Lung microvascular endothelial cell (primary cell): ENCODE measurements around the gene KRTAP10-7. TPM values are rescaled to one million over a fixed set of nuclear protein-coding genes. Genes with fewer than 3 reads are reported as not detected.
"Not testable (repeated sequence)": the region's sequence is repeated elsewhere in the genome, so short reads cannot be mapped to it uniquely, and the experiment has no call there.

Source experiments
- DNase-seq, 2 donors: peaks; one replicate each; pipeline versions ENCODE4 v3.0.0 to v3.0.0-alpha.2; 2010; ENCODE audit warnings: low read depth in 2 of 2
- total RNA-seq: library from RNA; depleted of rRNA; stranded (reverse); fragments of >200 nt; gene quantifications from 2 replicates; pipeline ENCODE4 v1.2.1, GENCODE V29; 2014

Gene KRTAP10-7
- total RNA-seq: not detected in 2 replicates

DNA sequence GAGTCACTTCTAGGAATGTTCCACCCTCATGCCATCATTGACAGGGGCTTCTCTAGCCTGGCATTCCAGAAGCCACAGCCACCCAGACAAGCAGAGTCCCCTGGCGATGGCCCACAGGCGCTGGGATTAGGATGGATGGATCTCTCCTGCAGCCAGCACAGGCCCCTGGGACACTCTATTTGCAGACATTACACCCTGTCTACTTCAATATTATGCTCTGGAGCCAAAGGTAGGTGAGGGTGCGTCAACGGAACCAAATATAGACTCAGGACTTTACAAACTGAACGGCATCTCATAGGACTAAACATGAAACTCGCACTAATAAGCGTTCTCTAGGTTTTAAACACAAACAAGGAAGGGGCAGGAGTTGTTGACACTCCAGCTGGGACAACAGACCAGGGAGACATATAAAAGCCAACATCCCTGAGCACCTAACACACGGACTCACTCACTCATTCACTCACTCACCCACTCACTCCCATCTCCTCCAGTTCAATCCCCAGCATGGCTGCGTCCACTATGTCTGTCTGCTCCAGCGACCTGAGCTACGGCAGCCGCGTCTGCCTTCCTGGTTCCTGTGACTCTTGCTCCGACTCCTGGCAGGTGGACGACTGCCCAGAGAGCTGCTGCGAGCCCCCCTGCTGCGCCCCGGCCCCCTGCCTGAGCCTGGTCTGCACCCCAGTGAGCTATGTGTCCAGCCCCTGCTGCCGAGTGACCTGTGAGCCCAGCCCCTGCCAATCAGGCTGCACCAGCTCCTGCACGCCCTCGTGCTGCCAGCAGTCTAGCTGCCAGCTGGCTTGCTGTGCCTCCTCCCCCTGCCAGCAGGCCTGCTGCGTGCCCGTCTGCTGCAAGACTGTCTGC, at the start of gene KRTAP10-7:
TSS of gene KRTAP10-7 (plus strand) at position 480 of the 861 bp plus-strand sequence. CDS start at position 505, 25 bp downstream.
- DNase-seq: not testable (repeated sequence)

DNA sequence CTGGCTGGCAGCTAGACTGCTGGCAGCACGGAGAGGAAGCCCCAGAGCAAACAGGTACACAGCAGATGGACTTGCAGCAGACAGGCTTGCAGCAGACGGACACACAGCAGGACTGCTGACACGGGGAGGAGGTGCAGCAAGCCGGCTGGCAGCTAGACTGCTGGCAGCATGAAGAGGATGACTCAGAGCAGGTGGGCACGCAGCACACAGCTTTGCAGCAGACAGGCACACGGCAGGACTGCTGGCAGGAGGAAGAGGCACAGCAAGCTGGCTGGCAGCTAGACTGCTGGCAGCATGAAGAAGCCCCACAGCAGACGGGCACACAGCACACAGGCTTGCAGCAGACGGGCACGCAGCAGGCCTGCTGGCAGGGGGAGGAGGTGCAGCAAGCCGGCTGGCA, 49.6 kb upstream of the KRTAP10-7 start:
- no peak for DNase-seq

- no peak for DNase-seq
These were observed 48.9 kb upstream of the KRTAP10-7 start, which contains the start of gene KRTAP10-2 for GRCh38 chr21:44551340-44551961. Gene KRTAP10-2 (minus strand): TSS chr21:44551505. CDS start chr21:44551458, 47 bp downstream.

GRCh38 chr21:44552136-44552535, 48.3 kb upstream of the KRTAP10-7 start:
- DNase-seq: no peak

DNA sequence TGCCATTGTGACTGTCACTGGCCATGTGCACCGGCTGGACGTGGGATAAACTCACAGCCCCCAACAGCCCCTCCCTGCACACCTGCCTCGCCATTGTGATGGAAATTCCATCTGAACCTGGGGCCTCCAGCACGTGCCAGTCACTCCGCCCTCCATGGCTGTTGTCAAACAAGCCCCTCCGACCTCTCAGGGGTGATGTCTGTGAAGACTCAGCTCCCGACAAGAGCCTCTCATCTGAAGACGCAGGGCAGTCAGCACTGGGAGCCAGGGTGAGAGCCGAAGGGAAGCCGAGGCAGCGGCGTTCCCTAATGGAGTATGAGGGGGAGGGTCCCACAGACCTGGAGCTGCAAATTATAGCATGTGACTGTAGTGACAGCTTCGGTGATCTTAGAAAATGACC, 47.7 kb upstream of the KRTAP10-7 start:
- no peak for DNase-seq

- DNase-seq: no peak
These were observed 45.1 kb upstream of the KRTAP10-7 start for GRCh38 chr21:44555200-44555875.

GRCh38 chr21:44556879-44557278, 43.5 kb upstream of the KRTAP10-7 start:
- no peak for DNase-seq

DNA sequence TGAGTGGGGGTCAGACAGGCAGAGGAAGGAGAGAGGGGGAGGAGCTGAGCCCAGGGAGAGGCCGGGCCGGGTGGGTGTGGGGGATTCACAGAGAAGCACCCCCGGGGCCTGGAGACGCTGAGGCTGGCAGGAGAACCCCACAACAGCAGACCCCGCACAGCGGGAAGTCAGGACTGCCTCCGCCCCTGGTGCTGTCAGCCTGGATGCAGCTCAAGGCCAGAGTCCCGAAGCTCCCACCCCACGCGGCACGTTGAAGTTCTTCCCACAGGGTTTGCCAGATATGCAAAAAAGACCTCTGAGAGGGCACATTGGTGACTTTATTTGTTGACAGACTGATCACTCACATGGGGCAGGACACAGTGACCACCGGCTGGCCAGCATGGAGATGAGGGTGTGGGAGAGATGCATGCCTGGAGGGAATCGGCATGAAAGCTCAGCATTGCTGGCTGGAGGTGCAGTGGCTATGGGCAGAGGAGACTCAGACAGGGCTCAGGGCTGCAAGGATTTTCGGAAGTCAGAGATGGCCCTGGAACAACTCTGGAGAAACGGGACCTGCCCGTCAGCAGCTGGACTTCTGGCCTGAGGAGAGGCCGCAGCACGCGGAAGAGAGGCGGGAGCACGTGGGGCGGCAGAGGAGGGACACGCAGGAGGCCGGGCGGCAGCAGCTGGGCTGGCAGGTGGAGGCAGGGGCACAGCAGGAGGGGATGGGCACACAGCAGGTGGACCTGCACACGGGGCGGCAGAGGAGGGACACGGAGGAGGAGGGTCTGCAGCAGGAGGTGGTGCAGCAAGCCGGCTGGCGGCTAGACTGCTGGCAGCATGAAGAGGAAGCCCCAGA, 42.7 kb upstream of the KRTAP10-7 start:
- no peak for DNase-seq

- DNase-seq: not testable (repeated sequence)
These were observed 42.1 kb upstream of the KRTAP10-7 start for GRCh38 chr21:44558329-44558675.

DNA sequence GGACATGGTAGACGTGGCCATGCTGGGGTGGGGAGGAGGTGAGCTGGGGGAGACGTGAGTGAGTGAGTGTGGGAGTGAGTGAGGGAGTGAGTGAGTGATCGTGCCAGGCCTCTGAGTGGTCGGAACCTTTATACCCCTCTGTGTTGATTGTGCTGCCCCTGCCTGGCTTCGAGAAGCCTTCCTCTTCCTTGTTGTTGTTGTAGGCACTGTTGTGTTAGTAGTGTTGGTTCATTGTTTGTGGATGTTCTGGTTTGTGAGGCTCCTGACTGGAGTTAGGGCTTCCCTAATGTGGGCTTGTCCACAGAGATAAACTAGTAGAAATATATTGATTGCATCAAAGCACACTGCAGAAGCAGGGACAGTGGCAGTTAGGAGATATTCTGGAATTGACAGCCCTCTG, 41.7 kb upstream of the KRTAP10-7 start, which contains the start of gene KRTAP10-3:
TSS of gene KRTAP10-3 (minus strand) at position 101 of the 400 bp plus-strand sequence. CDS start at position 21, 80 bp downstream.
- DNase-seq: no peak

DNA sequence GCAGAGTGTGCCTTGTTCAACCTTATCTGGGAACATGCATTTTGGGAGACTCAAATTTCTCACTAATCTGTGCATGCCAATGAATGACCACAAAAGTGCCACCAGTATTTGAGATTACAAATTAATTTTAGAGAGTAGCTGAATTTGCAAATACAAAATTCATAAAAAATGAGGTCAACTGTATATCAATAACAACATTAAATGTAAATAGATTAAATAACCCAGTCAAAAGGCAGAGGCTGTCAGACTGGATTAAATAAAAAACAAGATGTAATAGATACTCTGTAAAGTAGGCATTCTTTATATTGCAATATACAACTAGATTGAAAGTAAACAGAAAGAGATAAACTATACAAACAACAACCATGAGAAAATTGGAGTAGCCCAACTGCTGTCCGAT, 36.3 kb upstream of the KRTAP10-7 start:
- DNase-seq: no peak

DNA sequence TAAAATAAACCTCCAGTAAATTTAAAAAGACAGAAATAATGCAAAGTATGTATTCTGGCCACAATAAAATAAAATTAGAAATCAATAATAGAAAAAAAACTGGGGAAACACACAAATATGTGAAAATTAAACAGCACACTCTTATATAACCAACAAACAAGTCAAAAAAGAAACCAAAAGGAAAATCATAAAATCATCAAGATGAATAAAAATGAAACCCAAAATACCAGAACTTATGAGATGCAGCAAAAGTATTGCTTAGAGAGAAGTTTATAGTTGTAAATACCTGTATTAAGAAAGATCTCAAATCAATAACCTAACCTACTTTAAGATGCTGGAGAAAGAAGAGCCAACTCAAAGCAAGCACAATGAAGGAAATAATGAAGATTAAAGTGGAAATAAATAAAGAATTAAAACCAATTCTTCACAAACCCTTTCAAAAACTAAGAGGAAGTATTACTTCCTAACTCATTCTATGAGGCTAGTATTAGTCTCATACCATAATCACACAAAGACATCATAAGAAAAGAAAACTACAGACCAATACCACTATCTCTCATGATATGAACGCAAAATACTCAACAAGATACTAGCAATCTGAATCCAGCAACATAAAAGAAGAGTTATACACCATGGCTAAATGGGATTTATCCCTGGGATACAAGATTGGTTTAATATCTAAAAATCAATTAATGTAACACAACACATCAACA, 35.4 kb upstream of the KRTAP10-7 start:
- DNase-seq: no peak

- DNase-seq: no peak
These were observed 34.0 kb upstream of the KRTAP10-7 start for GRCh38 chr21:44566403-44566802.

- DNase-seq: no peak
These were observed 32.8 kb upstream of the KRTAP10-7 start for GRCh38 chr21:44567481-44568171.

DNA sequence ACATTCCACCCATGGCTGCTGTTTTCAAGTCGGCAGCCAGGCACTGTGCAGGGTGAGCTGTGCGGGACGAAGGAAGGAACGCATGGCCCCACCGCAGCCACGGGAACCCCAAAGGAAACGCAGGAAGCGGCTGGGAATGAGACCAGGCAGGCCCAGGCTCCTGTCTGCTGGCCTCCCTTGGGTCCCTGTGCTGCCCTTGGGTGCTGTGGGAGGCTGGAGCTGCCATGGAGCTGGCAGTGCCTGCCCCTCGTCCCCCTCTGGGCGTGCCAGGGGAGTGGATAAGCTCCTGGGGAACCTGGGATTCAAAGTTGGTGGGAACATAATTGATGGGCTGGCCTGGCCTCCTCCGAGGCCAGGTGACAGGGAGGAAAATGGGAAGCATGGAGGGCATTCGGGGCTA, 32.1 kb upstream of the KRTAP10-7 start:
- DNase-seq: no peak

DNA sequence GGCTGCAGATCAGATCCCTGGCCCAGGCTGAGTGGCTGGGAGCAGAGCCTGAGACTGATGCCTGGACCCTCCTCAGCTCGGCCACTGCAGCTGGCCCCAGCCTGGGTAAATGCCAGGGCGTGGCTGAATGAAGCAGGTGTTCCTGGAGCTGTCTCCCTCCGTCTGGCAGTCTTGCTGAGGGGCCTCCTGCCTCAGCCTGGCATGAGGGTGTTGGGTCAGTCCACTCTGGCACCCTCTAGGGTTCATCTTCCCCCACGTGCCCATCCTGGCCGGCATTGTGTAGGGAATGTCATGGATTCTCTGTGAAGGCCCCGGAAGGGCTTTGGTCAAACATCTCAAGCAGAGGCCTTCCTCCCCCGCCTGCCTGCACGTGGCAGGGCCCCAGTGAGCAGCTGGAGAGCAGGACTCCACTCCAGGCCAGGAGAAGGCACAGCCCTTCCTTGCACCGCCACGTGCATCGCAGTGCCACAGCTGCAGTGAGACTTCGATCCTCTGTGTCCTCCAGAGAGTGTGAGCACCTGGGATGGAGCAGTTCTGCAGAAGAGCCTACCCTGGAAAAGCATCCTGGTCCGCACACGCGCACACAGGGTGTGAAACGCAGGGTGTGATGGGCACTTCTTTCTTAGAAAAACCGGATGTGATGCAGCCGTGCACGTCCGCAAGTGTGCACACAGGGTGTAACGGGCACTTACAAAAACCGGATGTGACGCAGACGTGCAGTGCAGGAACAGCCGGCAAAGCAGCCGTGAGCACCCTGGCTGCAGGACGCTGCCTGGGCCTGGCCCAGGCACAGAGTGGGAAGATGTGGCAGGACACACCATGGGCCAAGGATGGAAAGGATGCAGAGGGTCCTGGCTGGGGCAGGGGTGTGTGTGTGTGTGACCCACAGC, 31.5 kb upstream of the KRTAP10-7 start:
- DNase-seq: no peak

- no peak for DNase-seq
These were observed 30.4 kb upstream of the KRTAP10-7 start for GRCh38 chr21:44569861-44570517.

DNA sequence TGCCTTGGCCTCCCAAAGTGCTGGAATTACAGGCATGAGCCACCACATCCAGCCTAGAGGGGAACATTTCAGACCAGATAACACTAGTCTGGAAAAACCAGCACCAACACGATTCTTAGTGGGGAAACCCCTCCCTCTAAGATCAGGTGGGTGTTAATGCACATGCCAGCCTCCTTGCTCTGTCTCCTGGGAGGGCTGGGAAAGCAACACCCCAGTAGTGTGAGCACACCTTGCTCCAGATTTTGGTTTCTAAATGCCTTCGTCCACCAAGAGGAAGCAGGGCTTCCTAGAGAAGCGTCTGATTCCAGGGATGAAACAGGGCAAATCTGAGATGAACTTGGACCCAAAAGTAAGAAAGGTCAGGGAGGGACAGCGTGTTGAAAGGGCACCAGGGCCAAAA, 29.1 kb upstream of the KRTAP10-7 start:
- DNase-seq: no peak
